ENCODE results near the gene PLPP1.

Gene PLPP1

DNA sequence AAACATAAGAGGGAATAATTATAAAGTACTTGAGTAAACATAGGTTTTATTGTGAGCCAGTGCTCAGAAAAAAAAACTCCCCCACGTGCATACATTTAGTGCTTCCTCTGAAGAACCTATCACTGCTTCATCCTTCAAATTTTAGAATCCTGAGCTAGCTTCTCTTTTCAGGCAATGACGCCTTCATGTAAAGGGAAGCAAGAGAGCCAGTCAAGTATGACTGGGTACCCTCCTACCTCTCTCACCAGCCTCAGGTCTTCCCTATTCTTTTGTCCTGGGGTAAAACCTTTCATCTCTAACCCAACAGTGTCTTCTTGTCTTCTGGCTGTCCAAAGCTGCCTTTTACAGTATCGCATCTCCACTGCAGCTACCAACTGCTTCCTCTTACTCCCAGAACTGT, 32.0 kb downstream of the PLPP1 start:
- peak; percentile 2 for DNase-seq

DNA sequence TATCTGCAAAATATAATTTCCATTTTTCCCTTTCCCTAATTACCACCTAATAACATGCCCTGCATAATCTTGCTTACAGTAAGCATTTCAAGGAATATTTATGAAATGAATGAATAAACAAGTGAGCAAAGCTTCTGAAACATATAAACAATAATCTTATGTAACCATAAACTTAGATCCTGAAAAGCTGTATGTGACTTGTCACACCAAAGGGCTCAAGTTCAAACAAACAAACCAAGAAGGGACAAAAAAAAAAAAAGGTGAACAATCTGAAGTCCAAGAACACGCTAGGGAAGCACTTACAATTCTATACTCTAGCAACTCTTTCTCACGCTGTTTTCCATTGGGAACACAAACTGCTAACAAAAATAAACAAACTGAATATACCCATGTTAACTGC, 36.3 kb downstream of the PLPP1 start:
- no peak for DNase-seq

DNA sequence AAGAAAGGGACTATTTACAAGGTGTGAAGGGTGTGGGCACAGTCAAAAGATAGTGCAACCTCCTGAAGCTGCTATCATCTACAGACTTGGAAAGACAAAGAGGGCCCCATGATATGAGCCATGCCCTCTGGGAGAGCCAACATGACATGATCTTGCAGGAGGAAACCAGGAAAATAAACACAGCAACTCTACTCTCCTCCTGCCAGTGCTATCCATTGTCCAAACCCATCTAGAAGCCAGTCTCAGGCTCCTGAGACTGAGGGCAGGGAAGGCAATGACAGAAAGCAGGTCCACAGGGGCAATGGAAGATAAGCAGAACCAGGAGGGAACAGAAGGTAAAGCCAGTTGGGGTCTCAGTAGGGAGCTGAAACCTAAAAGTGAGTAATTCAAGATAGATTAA, 37.1 kb downstream of the PLPP1 start:
- no peak for DNase-seq

DNA sequence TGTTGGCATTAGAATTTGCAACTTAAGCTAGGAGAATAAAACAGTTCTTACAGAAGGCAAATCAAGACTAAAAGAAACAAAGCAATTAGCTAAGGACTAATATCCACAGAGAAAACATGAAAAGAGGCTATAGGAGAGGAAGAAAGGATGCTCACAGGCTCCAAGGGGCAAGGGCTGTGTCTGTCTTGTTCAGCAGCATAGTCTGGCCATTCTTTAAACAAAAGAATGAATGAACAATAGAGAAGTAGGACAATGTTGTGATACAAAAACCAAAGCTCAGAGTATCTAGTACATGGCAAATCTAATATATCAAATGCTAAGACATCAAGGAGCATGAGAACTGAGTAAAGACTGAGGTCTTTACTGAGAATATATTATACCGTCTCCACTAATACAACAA, 39.5 kb downstream of the PLPP1 start:
- no peak for DNase-seq

DNA sequence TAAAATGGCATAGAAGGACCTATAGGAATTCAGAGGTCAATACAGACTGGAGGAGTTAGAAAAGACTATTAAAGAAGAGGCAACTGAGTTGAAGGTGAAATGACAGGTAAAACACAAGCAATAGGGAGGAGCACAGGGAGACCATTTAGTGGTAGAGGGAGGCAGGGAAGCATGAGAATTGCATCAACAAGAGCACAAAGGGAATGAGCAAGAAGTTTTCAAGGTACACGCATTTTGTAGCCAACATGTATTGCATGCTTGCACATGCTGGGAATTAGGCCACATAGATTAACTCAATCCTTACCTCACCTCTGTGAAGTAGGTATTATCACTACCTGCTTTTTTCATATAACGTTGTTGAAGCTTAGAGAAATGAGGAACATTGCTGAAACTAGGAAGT, 42.3 kb downstream of the PLPP1 start:
- no peak for DNase-seq

DNA sequence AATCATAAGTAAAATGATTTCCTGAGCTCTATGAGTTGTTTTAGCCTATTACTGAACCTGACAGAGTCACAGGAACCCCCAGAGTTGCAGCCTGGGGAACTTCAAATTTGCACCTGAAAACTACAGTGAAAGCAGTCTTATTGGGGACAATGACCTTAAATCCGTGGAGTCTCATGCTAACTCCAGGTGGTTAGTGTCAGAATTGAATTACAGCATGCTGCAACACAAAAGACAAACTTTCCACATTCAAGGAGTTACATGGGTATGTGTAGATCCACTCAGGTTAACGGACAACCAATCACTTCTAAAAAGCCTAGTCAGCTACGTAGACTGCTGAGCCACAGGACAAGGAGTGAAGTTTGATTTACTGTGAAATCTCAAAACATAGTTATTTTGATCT, 49.7 kb downstream of the PLPP1 start:
- no peak for DNase-seq

DNA sequence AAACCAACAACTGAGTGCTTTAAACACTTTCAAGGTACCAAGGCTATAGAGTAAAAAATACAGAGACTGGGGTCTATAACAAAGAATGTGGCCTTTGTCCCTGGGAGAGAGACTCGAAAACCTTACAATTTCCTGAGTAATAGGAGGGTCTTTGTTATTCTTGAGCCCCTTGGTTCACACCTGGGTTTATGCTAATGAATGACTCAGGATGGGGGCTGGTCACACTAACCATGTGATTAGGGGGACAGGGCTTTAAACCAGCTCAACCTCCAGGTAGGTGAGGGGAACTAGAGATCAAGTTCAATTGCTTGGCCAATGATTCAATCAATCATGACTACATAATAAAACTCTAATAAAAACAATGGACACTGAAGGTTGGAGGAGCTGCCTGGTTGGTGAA, 50.2 kb downstream of the PLPP1 start:
- no peak for DNase-seq

DNA sequence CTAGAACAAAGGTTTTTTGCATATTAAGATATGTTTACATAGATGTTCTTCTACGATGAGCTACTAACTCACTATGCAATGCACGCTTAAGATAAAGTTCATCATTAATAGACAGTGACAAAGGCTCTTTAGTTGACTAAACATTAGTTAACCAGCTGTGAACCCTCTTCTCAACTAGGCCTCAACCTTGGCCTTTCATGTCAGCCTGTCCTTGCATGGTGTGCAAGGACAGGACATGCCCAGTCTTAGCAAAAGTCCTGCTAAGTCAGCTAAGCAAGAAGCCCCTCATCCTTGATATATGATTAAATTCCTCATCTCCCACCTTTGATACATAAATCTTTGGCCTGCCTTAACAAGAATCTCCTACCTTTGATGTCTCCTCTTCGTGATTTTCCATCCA, 50.9 kb downstream of the PLPP1 start:
- no peak for DNase-seq

DNA sequence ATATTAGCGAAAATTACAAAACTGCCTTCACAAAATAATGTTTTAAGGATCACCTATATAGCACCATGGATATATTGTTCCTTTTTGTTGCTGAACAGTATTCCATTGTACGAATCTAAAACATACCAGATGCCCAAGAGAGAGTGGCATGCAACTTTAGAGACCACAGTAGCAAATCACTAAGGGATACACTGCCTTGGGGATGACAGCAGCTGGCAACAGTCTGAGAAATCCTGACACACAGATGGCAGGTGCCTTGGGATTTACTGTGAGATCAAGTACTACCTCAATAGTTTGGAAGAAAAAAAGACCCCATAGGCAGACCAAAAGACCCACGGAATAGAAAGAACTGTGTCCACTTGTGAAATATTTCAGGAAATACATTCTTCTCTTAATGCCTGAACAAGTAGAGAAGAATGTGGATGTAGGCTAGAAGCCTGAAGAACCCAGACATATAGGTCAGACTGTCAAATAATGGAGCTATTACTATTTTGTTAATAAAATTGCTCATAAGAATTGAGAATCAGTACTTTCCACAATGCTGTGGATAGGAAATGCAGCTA, 53.4 kb downstream of the PLPP1 start:
- DNase-seq, result no peak

DNA sequence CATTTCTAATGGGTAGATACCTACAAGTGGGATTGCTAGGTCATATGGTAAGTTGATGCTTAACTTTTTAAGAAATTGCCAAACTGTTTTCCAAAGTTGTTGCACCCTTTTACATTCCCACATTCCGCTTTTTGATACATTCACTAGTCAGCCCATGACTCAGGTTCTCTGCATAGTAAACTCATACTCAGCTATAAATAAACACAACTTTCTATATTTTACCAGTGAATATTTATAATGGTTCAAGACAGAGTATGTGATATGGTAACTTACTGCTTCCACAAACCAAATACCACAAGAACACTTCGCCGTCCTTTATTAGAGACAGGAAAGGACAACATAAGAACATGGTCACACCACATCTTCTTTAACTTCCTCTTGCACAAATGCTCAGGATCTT, 54.0 kb downstream of the PLPP1 start:
- no peak for DNase-seq

DNA sequence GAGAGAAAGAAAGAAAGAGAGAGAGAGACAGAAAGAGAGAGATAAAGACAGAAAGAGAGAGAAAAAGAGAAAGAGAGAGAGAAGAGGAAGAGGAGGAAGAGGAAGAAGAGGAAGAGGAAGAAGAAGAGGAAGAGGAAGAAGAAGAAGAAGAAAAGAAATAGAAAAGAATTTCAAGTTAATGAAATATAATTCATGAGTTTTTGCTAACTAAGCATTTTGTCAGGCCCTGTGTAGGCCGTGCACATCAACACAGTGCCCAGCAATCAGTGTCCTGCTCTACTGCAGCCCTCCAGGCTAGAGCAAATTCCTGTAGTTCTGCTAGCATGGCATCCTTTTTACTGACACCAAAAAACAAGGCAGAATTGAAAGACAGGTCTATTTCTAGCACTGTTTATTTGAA, 62.1 kb downstream of the PLPP1 start:
- no peak for DNase-seq

DNA sequence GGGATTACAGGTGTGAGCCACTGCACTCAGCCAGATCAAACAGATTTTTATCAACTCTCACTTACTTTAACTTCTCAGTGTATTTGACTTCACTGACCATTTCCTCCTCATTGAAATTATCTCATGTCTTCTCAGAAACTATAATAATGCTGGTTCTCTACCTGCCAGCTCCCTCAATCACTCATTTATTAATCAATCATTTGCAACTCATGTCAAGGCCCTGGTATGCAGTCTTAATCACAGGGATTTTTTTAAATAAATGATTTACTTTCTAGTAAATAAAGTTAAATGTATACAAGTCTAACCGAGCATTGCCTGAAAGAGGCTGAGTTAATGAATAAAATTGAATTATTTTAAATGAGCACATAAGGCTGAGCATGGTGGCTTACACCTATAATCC, 63.3 kb downstream of the PLPP1 start:
- DNase-seq, result no peak

DNA sequence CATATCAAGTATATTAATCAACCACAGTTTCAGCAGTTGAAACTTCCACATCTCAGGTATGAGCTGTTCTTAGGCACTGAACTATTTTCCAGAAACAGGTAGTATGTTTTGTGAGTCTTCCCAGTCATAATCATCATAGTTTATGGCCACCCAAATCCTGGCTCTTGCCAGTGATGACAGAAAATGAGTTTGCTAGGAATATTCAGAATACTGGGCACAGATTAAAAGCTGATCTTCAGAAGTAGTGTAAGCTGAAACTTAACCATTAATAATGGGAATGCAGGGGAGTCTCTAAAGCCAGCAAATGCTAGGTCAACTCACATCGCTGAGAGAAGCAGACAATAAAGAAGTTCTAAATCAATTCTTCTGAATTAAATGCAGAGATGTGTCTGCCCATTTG, 64.5 kb downstream of the PLPP1 start:
- no peak for DNase-seq

DNA sequence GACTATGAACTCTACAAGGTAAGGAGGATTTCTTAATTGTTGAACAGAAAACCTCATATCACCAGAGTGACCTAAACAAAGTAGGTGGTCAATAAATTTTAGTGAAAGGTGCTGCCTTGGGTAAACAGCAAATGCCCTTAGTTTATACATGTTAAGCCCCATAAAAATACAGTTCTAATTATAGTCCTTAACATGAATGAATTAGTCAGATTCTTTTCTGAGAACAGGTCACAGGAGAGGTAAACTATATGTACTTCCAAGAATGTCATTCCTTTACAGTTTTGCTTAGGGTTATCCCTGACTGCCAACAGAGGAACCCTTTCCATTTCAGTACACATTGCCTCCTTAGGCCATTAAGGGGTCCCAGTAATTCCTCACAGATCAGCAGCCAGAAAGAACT, 64.9 kb downstream of the PLPP1 start:
- DNase-seq, result no peak

DNA sequence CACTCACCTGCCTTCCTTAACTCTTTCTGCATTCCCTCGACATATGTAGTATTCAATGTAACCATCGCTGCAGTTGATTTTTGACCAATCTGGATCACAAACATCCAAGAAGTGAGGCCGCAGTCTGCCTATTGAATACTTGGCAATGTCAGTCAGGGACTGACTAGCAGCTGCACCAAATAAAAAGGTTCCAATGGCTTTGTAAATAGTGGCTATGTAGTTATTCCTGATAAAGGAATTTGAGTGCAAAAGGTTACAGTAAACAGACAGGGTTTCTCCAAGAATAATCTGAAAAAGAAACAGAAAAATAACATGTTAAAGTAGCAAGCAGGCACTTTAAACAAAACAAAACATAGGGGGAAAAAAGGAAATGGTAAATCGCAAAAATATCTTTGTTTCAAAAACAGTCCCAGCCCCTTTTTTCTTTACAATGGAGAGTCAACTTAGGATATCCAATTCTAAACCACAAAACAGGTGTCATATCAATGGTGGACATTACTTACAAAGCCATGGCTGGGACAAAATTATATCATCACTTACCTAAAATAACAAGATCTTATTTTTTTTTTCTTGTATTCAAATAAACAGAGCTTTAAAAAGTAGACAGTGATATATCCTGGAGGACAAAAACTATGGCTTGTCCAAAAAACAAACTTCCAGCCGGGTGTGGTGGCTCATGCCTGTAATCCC, 66.8 kb downstream of the PLPP1 start:
- DNase-seq, result no peak

DNA sequence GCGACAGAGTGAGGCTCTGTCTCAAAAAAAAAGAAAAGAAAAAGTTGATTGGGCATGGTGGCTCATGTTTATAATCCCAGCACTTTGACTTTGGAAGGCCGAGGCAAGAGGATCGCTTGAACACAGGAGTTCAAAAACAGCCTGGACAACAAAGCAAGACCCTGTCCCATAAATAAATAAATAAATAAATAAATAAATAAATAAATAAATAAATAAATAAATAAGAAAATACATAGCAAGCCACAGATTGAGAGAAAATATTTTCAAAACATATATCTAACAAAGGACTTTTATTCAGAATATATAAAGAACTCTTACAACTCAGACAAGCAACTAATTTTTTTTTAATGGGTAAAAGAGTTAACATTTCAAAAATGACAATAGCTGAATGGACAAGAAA, 71.2 kb downstream of the PLPP1 start:
- no peak for DNase-seq

DNA sequence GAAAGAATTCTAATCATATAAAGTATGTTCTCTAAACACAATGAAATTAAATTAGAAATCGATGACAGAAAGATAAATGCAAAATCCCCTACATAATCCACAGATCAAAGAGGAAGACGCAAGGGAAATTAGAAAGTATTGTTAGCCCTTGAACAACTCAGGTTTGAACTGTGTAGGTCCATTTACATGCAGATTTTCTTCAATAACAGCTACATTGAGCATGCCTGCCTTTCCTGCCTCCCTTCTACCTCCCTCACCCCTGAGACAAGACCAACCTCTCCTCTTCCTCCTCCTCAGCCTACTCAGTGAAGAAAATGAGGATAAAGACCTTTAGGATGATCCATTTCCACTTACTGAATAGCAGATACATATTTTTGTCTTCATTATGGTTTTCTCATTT, 75.2 kb downstream of the PLPP1 start:
- no peak for DNase-seq

DNA sequence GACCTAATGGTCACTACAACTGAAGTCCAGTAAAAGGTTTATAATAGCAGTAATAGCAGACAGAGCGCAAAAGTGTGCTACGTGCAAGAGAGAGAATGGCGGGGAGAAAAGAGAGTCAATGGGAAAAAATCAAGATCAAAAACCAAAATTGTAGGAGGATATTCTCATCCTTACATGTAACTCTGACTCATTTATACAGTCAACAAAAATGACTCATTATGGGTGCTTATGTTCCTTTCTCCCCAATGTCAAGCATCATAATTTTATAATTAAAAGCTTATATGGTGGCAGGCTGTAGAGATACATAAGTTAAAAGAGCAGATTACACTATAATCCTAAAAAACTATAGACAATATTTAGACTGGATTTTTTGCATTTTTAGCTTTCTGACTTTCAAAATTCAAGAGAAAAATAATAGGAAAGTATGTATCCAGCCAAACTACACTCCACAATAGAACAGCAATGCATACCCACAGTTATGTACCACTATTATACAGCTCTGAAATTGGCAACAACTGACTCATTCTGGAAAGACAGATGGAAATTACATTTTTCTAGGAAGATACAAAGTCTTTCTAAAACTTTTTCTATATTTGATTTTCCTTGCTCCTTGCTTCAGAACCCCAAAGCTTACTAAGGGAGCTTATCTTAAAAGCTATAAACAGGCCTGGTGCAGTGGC, 78.4 kb downstream of the PLPP1 start:
- DNase-seq, result no peak

DNA sequence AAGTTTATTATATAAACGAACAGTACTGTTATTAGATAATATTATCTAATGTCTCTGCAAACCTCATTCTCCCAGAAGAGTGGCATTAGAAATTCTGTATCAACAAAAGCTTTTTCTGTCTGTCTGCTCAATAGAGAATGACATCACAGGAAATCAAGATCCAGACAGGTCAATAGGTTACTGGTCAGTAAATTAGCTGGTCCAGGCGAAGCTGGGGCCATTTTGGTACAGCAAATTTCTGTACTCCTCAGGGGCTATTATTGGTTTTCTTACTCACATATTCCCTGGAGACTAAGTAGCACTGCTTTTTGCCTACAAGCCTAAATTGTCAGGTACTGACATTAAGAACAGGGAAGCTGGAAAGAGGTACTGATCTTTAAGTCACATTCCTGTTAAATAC, 80.5 kb downstream of the PLPP1 start:
- DNase-seq, result no peak

DNA sequence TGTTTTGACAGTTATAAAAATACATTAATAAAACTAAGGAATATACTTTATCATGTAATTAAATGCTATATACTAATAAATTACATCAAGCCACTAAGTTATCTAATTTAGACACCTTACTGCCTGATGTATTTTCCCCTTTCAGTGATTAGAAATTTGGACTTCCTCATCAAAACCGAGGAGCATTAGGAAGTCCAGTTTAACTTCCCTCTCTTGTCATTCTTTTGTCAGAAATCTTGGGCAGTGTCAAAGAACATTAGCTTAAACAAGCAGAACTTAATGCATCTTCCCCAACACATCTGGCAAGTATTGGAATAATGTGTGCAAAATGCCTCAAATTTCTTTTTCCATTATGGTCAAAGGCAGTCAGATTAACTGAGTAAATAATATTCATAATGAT, 81.6 kb downstream of the PLPP1 start:
- no peak for DNase-seq

DNA sequence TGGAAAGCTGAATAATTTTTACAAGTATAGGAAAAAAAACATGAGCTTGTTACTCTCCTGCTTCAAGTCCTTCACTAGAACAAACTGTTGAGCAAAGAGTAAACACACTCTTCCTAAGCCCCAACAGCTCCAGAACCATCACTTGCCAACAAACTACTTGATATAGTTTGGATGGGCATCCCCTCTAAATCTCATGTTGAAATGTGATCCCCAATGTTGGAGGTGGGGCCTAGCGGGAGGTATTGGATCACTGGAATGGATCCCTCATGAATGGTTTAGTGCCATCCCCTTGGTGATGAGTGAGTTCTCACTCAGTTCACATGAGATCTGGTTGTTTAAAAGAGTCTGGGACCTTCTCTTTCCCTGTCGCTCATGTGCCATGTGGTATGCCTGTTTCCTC, 82.8 kb downstream of the PLPP1 start:
- DNase-seq, result no peak

DNA sequence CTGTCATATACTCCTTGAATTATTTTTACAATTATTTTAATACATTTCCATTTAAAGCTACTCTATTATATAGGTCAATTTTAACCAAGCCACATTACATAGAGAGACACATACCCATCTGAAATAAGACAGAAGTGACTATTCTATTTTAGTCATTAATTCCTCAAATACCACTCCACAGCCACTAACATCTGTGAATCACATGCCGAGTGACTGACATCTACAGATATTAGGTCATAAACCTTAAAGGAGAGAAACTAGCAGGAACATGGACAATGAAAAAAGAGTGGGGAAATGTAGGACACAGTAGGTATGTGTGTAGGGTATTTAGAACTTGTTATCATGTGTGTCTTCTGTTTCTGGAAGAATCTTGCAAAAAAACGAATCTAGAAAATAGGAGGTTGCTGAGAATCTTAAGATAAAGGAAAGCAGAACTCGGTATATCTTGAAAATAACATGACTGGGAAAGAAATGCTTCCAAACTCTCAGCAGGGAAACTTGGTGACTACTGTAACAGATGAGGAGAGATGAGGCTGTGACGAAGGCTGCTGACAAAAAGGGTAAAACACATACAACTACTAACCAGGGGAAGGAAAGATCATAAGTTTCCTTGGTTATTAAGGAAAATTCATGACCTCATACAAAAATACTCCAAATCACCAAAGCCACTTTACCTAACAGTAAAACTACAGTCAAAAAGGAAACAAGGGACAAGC, 84.6 kb downstream of the PLPP1 start:
- DNase-seq, result no peak

DNA sequence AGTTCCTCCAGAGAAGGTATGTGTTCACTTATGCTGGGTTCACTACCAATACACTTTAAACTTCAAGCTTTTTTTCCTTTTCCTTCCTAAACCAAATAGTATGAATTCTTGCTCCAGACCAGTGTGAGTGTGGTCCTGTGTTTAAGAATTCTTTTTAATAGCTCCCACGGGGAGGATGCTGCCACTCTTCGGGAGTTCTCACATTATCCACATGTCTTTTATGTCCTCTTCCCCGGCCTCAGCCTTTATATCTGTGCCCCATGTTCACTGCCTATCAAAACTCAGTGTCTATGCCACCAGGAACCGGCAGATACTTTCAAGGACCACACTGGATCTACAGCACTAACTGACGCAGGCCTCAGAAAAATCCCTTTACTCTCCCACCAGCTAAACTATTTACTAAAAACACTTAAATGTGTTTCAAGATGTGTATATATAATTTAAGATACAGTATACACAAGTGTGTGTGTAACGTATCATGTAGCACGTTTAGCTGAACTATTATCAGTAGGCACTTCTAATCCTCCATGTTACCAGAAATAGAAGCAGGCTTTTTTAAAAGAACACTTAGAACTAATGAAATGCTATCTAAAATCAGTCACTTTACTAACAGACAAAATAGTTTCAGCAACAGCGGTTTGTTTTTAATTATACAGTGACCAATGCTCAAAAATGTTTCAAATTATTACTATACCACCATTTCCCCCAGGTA, 88.0 kb downstream of the PLPP1 start:
- DNase-seq, result no peak
